SU-DHL-6 (cell line): Measurements from ENCODE around the gene AOX1.

Source experiments
- CTCF ChIP-seq: fragments of 200-600 bp; sonication (generic); IDR thresholded peaks from one replicate; pipeline ENCODE4 v1.5.1; 2017; ENCODE audit warnings: antibody characterized with exemption, mild to moderate bottlenecking, low read length, moderate library complexity; ENCODE audit not compliant: insufficient read depth, poor library complexity, severe bottlenecking
- EZH2phosphoT487 ChIP-seq: fragments of 200-600 bp; sonication (generic), shearing (Covaris generic); conservative IDR thresholded peaks from 2 replicates; pipeline ENCODE4 v1.6.1; 2018; ENCODE audit warnings: mild to moderate bottlenecking, antibody characterized with exemption, low read length, moderate library complexity, mixed read lengths

GRCh38 chr2:200670313-200670712 is 84.5 kb downstream of the AOX1 start:
- no peak for TF ChIP-seq EZH2phosphoT487
- TF ChIP-seq CTCF: no peak
